SH-SY5Y (cell line): ENCODE measurements around the gene DMD.

ENCODE experiments used
- GATA2 ChIP-seq: IDR thresholded peaks from 2 replicates; pipeline ENCODE4 v1.6.1; 2011; ENCODE audit warnings: mild to moderate bottlenecking, low read depth, low read length
- GATA3 ChIP-seq: IDR thresholded peaks from 2 replicates; pipeline ENCODE4 v1.6.1; 2011; ENCODE audit warnings: low read depth, mild to moderate bottlenecking, low read length, moderate library complexity

GRCh38 chrX:32084757-32085156, 1126.6 kb downstream of the DMD start:
- no peak for TF ChIP-seq GATA2
- TF ChIP-seq GATA3, result no peak
